GM23248 (cell line): ENCODE measurements around the gene CCZ1.
"Not testable (repeated sequence)": the region's sequence is repeated elsewhere in the genome, so short reads cannot be mapped to it uniquely, and the experiment has no call there.

ENCODE experiments used
- EZH2 ChIP-seq: fragments of 200-600 bp; sonication (generic); IDR thresholded peaks from 2 replicates; pipeline ENCODE4 v1.6.1; 2018; ENCODE audit warnings: antibody characterized with exemption, mild to moderate bottlenecking; ENCODE audit not compliant: insufficient read depth, poor library complexity, severe bottlenecking
- EZH2phosphoT487 ChIP-seq: fragments of 200-600 bp; sonication (generic); IDR thresholded peaks from 2 replicates; pipeline ENCODE4 v1.6.1; 2018; ENCODE audit warnings: antibody characterized with exemption, moderate library complexity, mild to moderate bottlenecking, low read depth; ENCODE audit not compliant: insufficient read depth

GRCh38 chr7:5888021-5888420, 10.5 kb upstream of the CCZ1 start:
- TF ChIP-seq EZH2, EZH2phosphoT487: not testable (repeated sequence)
